Measurements from ENCODE around the gene CCDC30. TPM values are rescaled to one million over a fixed set of nuclear protein-coding genes. Genes with fewer than 3 reads are reported as not detected.
A peak's percentile ranks its signal among the peaks of the same experiment; 100 is the strongest.

CCDC30 gene
- total and polyA plus RNA-seq, 10 of the 15 experiments (the other 5 are each of a cell fraction or from before 2014, with no cell fraction given) = 0.46 to 1.8 (median 1.0) TPM

DNA sequence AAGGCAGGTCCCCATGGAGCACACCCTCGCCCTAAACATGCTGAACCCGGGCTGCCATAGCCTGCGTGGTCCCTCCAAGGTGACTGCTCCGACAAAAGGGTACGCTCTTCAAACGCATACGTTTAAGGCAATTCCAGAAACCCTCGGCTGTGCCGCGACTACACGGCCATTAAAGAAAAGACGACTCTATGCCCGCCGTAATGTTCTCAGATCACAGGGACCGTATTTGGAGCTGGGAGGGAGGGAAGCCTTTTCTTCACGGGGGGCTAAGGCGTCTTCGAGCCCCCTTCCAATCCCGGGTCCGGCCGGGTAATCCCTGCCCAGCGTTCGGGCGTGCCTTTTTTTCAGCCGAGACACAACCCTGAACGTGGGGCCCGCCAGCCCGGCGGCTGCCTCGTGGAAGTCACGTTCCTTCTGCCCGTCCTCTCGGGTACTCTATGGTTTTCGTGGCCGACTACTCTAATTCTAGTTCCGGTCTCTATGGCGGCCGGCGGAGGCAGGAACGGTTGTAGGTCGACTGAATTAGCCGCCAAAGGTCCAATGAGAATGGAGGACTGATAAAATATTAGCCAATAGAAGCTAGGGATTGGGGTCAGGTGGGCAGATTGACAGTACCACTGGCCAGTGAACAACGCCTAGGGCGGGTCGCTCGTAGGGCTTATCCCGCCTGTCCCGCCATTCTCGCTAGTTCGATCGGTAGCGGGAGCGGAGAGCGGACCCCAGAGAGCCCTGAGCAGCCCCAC lies 218.8 kb downstream of the CCDC30 start, which contains the start of gene YBX1 (continued):
- TF ChIP-seq, protein P1, sequence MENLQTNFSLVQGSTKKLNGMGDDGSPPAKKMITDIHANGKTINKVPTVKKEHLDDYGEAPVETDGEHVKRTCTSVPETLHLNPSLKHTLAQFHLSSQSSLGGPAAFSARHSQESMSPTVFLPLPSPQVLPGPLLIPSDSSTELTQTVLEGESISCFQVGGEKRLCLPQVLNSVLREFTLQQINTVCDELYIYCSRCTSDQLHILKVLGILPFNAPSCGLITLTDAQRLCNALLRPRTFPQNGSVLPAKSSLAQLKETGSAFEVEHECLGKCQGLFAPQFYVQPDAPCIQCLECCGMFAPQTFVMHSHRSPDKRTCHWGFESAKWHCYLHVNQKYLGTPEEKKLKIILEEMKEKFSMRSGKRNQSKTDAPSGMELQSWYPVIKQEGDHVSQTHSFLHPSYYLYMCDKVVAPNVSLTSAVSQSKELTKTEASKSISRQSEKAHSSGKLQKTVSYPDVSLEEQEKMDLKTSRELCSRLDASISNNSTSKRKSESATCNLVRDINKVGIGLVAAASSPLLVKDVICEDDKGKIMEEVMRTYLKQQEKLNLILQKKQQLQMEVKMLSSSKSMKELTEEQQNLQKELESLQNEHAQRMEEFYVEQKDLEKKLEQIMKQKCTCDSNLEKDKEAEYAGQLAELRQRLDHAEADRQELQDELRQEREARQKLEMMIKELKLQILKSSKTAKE (IDR thresholded peaks at IDR 0.05; ENCODE audit: low read depth, poor library complexity, severe bottlenecking) = peak; percentile 72
- TF ChIP-seq RAD51 (IDR thresholded peaks at IDR 0.05) (peak; percentile 98), NFYB (IDR thresholded peaks at IDR 0.05; ENCODE audit: insufficient read depth, low read depth, low read length) (peak; percentile 87), TCF7 (IDR thresholded peaks at IDR 0.05; ENCODE audit: borderline replicate concordance) (no peak), CBX5 (IDR thresholded peaks at IDR 0.05; ENCODE audit: low read depth) (no peak), RBBP5 (conservative IDR thresholded peaks at IDR 0.05) (no peak), ETV6 (conservative IDR thresholded peaks at IDR 0.05 in 1 of 2, IDR thresholded peaks at IDR 0.05 in 1 of 2; ENCODE audit: borderline replicate concordance in 1 of 2, low read depth in 1 of 2) (no peak), MTA2 (IDR thresholded peaks at IDR 0.05; ENCODE audit: low read depth) (no peak), STAT1 (conservative IDR thresholded peaks at IDR 0.05) (no peak), STAT3 (IDR thresholded peaks at IDR 0.05; ENCODE audit: low read depth, low read length) (no peak), ZNF384 (IDR thresholded peaks at IDR 0.05; ENCODE audit: borderline replicate concordance, low read depth, low read length) (no peak), ZZZ3 (IDR thresholded peaks at IDR 0.05; ENCODE audit: control insufficient read depth, insufficient read length, low read depth) (no peak), SUPT20H (IDR thresholded peaks at IDR 0.05; ENCODE audit: borderline replicate concordance, control insufficient read depth, low read depth, low read length) (no peak), JUNB (IDR thresholded peaks at IDR 0.05) (no peak), IRF4 (IDR thresholded peaks at IDR 0.05; ENCODE audit: low read depth, low read length) (0 out of 2 replicates have a peak, but pooled peaks have one; percentile 4), ZNF274 (IDR thresholded peaks at IDR 0.05; ENCODE audit: insufficient read depth, insufficient read length) (no peak), PAX5 (IDR thresholded peaks at IDR 0.05; ENCODE audit: borderline replicate concordance, low read depth, low read length) (no peak; the same call in 1 of the 2 replicates), TBL1XR1 (IDR thresholded peaks at IDR 0.05; ENCODE audit: low read depth, low read length) (no peak)
- TF ChIP-seq, protein P2, sequence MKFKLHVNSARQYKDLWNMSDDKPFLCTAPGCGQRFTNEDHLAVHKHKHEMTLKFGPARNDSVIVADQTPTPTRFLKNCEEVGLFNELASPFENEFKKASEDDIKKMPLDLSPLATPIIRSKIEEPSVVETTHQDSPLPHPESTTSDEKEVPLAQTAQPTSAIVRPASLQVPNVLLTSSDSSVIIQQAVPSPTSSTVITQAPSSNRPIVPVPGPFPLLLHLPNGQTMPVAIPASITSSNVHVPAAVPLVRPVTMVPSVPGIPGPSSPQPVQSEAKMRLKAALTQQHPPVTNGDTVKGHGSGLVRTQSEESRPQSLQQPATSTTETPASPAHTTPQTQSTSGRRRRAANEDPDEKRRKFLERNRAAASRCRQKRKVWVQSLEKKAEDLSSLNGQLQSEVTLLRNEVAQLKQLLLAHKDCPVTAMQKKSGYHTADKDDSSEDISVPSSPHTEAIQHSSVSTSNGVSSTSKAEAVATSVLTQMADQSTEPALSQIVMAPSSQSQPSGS (IDR thresholded peaks at IDR 0.05; ENCODE audit: low read length) = no peak
- TF ChIP-seq, protein P3, sequence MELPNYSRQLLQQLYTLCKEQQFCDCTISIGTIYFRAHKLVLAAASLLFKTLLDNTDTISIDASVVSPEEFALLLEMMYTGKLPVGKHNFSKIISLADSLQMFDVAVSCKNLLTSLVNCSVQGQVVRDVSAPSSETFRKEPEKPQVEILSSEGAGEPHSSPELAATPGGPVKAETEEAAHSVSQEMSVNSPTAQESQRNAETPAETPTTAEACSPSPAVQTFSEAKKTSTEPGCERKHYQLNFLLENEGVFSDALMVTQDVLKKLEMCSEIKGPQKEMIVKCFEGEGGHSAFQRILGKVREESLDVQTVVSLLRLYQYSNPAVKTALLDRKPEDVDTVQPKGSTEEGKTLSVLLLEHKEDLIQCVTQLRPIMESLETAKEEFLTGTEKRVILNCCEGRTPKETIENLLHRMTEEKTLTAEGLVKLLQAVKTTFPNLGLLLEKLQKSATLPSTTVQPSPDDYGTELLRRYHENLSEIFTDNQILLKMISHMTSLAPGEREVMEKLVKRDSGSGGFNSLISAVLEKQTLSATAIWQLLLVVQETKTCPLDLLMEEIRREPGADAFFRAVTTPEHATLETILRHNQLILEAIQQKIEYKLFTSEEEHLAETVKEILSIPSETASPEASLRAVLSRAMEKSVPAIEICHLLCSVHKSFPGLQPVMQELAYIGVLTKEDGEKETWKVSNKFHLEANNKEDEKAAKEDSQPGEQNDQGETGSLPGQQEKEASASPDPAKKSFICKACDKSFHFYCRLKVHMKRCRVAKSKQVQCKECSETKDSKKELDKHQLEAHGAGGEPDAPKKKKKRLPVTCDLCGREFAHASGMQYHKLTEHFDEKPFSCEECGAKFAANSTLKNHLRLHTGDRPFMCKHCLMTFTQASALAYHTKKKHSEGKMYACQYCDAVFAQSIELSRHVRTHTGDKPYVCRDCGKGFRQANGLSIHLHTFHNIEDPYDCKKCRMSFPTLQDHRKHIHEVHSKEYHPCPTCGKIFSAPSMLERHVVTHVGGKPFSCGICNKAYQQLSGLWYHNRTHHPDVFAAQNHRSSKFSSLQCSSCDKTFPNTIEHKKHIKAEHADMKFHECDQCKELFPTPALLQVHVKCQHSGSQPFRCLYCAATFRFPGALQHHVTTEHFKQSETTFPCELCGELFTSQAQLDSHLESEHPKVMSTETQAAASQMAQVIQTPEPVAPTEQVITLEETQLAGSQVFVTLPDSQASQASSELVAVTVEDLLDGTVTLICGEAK (IDR thresholded peaks at IDR 0.05; ENCODE audit: borderline replicate concordance) = peak; percentile 92; the same call in 1 of the 2 replicates
- TF ChIP-seq, protein P4, sequence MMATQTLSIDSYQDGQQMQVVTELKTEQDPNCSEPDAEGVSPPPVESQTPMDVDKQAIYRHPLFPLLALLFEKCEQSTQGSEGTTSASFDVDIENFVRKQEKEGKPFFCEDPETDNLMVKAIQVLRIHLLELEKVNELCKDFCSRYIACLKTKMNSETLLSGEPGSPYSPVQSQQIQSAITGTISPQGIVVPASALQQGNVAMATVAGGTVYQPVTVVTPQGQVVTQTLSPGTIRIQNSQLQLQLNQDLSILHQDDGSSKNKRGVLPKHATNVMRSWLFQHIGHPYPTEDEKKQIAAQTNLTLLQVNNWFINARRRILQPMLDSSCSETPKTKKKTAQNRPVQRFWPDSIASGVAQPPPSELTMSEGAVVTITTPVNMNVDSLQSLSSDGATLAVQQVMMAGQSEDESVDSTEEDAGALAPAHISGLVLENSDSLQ (IDR thresholded peaks at IDR 0.05) = peak; percentile 98

Measured in GM12878 (cell line).